A673 (cell line): ENCODE data around the gene TNFSF13.

Experiments
- CTCF ChIP-seq: fragments of 300-800, 200-600 bp; sonication (generic); conservative IDR thresholded peaks from 2 replicates; pipeline ENCODE4 v1.5.1; 2017; ENCODE audit warnings: low read depth, mild to moderate bottlenecking, antibody characterized with exemption, low read length, moderate library complexity, mixed read lengths
- EZH2 ChIP-seq: fragments of 200-600 bp; sonication (generic); IDR thresholded peaks from 2 replicates; pipeline ENCODE4 v1.6.1; 2017; ENCODE audit warnings: borderline replicate concordance, low read depth, mild to moderate bottlenecking, mixed read lengths, antibody characterized with exemption, low read length; ENCODE audit not compliant: poor library complexity, severe bottlenecking

GRCh38 chr17:7557775-7558543, 591 bp upstream of the TNFSF13 start:
- TF ChIP-seq CTCF (no peak), EZH2 (no peak)
